Astrocyte (in vitro differentiated cells and primary cell): ENCODE measurements around the gene CRB2.

Experiments used
- EZH2 ChIP-seq: IDR thresholded peaks from 2 replicates; pipeline ENCODE4 v1.6.1; 2012; ENCODE audit warnings: mild to moderate bottlenecking, low read length, inconsistent platforms; ENCODE audit not compliant: insufficient read depth
- TF ChIP-seq, protein P1 (sequence below): IDR thresholded peaks from 2 replicates; pipeline ENCODE4 v1.5.1; 2011; ENCODE audit warnings: low read depth, mild to moderate bottlenecking, inconsistent platforms, low read length, moderate library complexity; ENCODE audit not compliant: insufficient read depth

DNA sequence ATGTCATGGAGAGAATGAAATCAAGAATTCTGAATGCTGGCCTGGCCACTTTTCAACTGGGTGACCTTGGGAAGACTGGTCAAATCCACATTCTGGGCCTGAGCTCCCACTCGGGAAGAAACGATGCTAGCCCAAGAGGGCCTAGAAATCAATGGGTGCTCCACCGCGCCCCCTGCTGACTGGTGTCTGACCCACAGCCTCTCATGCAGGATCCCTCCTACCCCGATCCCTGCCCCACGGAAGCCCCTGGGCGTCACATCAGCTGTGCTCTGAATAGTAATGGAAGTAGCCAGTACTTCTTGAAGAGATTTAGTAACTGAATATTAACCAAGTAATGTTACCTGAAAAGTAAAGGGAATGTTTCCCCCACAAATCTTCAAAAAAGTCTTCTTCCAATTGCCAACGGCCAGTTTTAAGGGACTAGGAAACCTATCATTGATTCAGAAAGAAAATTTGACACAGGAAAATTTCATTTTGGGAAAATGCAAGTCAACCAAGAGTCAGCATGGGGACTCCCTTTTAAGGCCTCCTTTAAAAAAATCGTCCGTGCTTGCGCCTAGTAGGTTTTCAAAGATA is 43.9 kb downstream of the CRB2 start:
- TF ChIP-seq EZH2: no peak
- TF ChIP-seq, protein P1, sequence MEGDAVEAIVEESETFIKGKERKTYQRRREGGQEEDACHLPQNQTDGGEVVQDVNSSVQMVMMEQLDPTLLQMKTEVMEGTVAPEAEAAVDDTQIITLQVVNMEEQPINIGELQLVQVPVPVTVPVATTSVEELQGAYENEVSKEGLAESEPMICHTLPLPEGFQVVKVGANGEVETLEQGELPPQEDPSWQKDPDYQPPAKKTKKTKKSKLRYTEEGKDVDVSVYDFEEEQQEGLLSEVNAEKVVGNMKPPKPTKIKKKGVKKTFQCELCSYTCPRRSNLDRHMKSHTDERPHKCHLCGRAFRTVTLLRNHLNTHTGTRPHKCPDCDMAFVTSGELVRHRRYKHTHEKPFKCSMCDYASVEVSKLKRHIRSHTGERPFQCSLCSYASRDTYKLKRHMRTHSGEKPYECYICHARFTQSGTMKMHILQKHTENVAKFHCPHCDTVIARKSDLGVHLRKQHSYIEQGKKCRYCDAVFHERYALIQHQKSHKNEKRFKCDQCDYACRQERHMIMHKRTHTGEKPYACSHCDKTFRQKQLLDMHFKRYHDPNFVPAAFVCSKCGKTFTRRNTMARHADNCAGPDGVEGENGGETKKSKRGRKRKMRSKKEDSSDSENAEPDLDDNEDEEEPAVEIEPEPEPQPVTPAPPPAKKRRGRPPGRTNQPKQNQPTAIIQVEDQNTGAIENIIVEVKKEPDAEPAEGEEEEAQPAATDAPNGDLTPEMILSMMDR: peak; percentile 28
